OCI-M2 (cell line): ENCODE results near the gene FHOD3.

Experiments used
- DNase-seq: peaks from one replicate; lab custom pipeline; 2025; ENCODE audit not compliant: unreplicated experiment; lab: John Stamatoyannopoulos, UW

The FHOD3 gene

GRCh38 chr18:36378205-36378604 is 80.7 kb downstream of the FHOD3 start:
- DNase-seq = no peak

GRCh38 chr18:36379435-36379984 is 82.0 kb downstream of the FHOD3 start:
- DNase-seq = no peak

- DNase-seq = no peak
These were observed 82.8 kb downstream of the FHOD3 start for GRCh38 chr18:36380173-36380827.

- no peak for DNase-seq
These were observed 83.6 kb downstream of the FHOD3 start for GRCh38 chr18:36381075-36381474.

- DNase-seq = no peak
These were observed 85.3 kb downstream of the FHOD3 start for GRCh38 chr18:36382854-36383253.

- DNase-seq = no peak
These were observed 88.8 kb downstream of the FHOD3 start for GRCh38 chr18:36386150-36386920.

GRCh38 chr18:36387310-36387709 is 89.8 kb downstream of the FHOD3 start:
- no peak for DNase-seq

GRCh38 chr18:36388310-36388709 is 90.8 kb downstream of the FHOD3 start:
- DNase-seq = no peak

- DNase-seq = no peak
These were observed 91.5 kb downstream of the FHOD3 start for GRCh38 chr18:36389027-36389426.

- no peak for DNase-seq
These were observed 92.5 kb downstream of the FHOD3 start for GRCh38 chr18:36389811-36390581.

- DNase-seq = no peak
These were observed 94.1 kb downstream of the FHOD3 start for GRCh38 chr18:36391426-36392145.

GRCh38 chr18:36392164-36392978 is 94.9 kb downstream of the FHOD3 start:
- DNase-seq = no peak

GRCh38 chr18:36392979-36393287 is 95.4 kb downstream of the FHOD3 start:
- no peak for DNase-seq

GRCh38 chr18:36394486-36394885 is 97.0 kb downstream of the FHOD3 start:
- no peak for DNase-seq

GRCh38 chr18:36396190-36396589 is 98.7 kb downstream of the FHOD3 start:
- DNase-seq = no peak

- no peak for DNase-seq
These were observed 99.5 kb downstream of the FHOD3 start for GRCh38 chr18:36397033-36397432.

GRCh38 chr18:36398419-36398818 is 100.9 kb downstream of the FHOD3 start:
- no peak for DNase-seq

- no peak for DNase-seq
These were observed 101.5 kb downstream of the FHOD3 start for GRCh38 chr18:36399055-36399454.

- DNase-seq = no peak
These were observed 103.9 kb downstream of the FHOD3 start for GRCh38 chr18:36401462-36401861.

- DNase-seq = no peak
These were observed 105.4 kb downstream of the FHOD3 start for GRCh38 chr18:36402765-36403396.
